ENCODE results near the gene EYA2. TPM values are rescaled to one million over a fixed set of nuclear protein-coding genes. Genes with fewer than 3 reads are reported as not detected.
"Not testable (repeated sequence)": the region's sequence is repeated elsewhere in the genome, so short reads cannot be mapped to it uniquely, and the experiment has no call there.

The EYA2 gene
- total RNA-seq, 1 experiment from 2014 or later = 0.25 TPM

- CTCF ChIA-PET = no interaction called here
- peaks cover 6% of the 10 kb centered on the region for H3K27me3 Mint-ChIP-seq (ENCODE audit: insufficient read depth, unreplicated experiment)
- TF ChIP-seq, protein P1, sequence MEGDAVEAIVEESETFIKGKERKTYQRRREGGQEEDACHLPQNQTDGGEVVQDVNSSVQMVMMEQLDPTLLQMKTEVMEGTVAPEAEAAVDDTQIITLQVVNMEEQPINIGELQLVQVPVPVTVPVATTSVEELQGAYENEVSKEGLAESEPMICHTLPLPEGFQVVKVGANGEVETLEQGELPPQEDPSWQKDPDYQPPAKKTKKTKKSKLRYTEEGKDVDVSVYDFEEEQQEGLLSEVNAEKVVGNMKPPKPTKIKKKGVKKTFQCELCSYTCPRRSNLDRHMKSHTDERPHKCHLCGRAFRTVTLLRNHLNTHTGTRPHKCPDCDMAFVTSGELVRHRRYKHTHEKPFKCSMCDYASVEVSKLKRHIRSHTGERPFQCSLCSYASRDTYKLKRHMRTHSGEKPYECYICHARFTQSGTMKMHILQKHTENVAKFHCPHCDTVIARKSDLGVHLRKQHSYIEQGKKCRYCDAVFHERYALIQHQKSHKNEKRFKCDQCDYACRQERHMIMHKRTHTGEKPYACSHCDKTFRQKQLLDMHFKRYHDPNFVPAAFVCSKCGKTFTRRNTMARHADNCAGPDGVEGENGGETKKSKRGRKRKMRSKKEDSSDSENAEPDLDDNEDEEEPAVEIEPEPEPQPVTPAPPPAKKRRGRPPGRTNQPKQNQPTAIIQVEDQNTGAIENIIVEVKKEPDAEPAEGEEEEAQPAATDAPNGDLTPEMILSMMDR (IDR thresholded peaks at IDR 0.05; ENCODE audit: insufficient read depth in 1 of 2, low read depth in 1 of 2, low read length in 1 of 2, severe bottlenecking in 1 of 2, unreplicated experiment in 1 of 2) = no peak
Measured at GRCh38 chr20:46959821-46960220, 65.2 kb downstream of the EYA2 start.

GRCh38 chr20:46960536-46960935 is 65.9 kb downstream of the EYA2 start:
- no peak overlapping the region for H3K4me3 ChIP-seq (ENCODE audit: low read depth, low read length)
- H3K36me3 ChIP-seq (ENCODE audit: control insufficient read depth, insufficient read depth, low read length) = no peaks in the 10 kb centered on the region
- no TSS peak for BruUV-seq (replicated peaks)
- DNase-seq = no peak
- ChIA-PET POLR2A (no interaction called here), CTCF (no interaction called here)
- Mint-ChIP-seq H3K4me1 (ENCODE audit: low read depth, unreplicated experiment) (no peaks in the 10 kb centered on the region), H3K27ac (ENCODE audit: unreplicated experiment) (no peak overlapping the region), H3K9me3 (ENCODE audit: unreplicated experiment) (no peaks in the 10 kb centered on the region), H3K27me3 (ENCODE audit: insufficient read depth, unreplicated experiment) (peaks cover 6% of the 10 kb centered on the region), H3K36me3 (ENCODE audit: insufficient read depth, unreplicated experiment) (no peaks in the 10 kb centered on the region), H3K4me3 (ENCODE audit: unreplicated experiment) (no peak overlapping the region)
- peaks cover 7% of the 10 kb centered on the region; the same call in 1 of the 2 replicates for H3K9me3 ChIP-seq
- intact Hi-C loops (cut with micrococcal nuclease; ENCODE audit: unreplicated experiment) = no loop called here
- TF ChIP-seq, protein P1 (IDR thresholded peaks at IDR 0.05; ENCODE audit: insufficient read depth in 1 of 2, low read depth in 1 of 2, low read length in 1 of 2, severe bottlenecking in 1 of 2, unreplicated experiment in 1 of 2) = no peak
- no peaks in the 10 kb centered on the region for H3K4me1 ChIP-seq
- no peaks in the 10 kb centered on the region for H3K27me3 ChIP-seq (replicated peaks; ENCODE audit: control insufficient read depth, insufficient read depth, low read length)

More at GRCh38 chr20:46959821-46960220, 65.2 kb downstream of the EYA2 start:
- no peaks in the 10 kb centered on the region for H3K4me1 Mint-ChIP-seq (ENCODE audit: low read depth, unreplicated experiment)
- H3K27ac Mint-ChIP-seq (ENCODE audit: unreplicated experiment) = no peak overlapping the region
- BruUV-seq (replicated peaks) = no TSS peak
- H3K4me3 ChIP-seq (ENCODE audit: low read depth, low read length) = no peak overlapping the region
- no peaks in the 10 kb centered on the region for H3K4me1 ChIP-seq
- H3K9me3 ChIP-seq = peaks cover 7% of the 10 kb centered on the region; the same call in 1 of the 2 replicates
- no peaks in the 10 kb centered on the region for H3K36me3 Mint-ChIP-seq (ENCODE audit: insufficient read depth, unreplicated experiment)
- no peaks in the 10 kb centered on the region for H3K9me3 Mint-ChIP-seq (ENCODE audit: unreplicated experiment)
- no peak for DNase-seq
- no peak overlapping the region for H3K4me3 Mint-ChIP-seq (ENCODE audit: unreplicated experiment)
- intact Hi-C loops (cut with micrococcal nuclease; ENCODE audit: unreplicated experiment) = no loop called here
- POLR2A ChIA-PET = no interaction called here
- H3K36me3 ChIP-seq (ENCODE audit: control insufficient read depth, insufficient read depth, low read length) = no peaks in the 10 kb centered on the region
- no peaks in the 10 kb centered on the region for H3K27me3 ChIP-seq (replicated peaks; ENCODE audit: control insufficient read depth, insufficient read depth, low read length)

GRCh38 chr20:46961968-46962367 is 67.3 kb downstream of the EYA2 start:
- H3K4me1 ChIP-seq; H3K36me3 ChIP-seq (ENCODE audit: control insufficient read depth, insufficient read depth, low read length); CTCF ChIA-PET; H3K27me3 ChIP-seq (replicated peaks; ENCODE audit: control insufficient read depth, insufficient read depth, low read length); H3K9me3 Mint-ChIP-seq (ENCODE audit: unreplicated experiment); H3K4me1 Mint-ChIP-seq (ENCODE audit: low read depth, unreplicated experiment); H3K36me3 Mint-ChIP-seq (ENCODE audit: insufficient read depth, unreplicated experiment); DNase-seq; H3K4me3 Mint-ChIP-seq (ENCODE audit: unreplicated experiment); H3K9me3 ChIP-seq; POLR2A ChIA-PET; H3K27ac Mint-ChIP-seq (ENCODE audit: unreplicated experiment); H3K4me3 ChIP-seq (ENCODE audit: low read depth, low read length); H3K27me3 Mint-ChIP-seq (ENCODE audit: insufficient read depth, unreplicated experiment); intact Hi-C loops (cut with micrococcal nuclease; ENCODE audit: unreplicated experiment); BruUV-seq (replicated peaks): not testable (repeated sequence)

Data from Caco-2 (cell line).